Measurements from ENCODE around the gene EPHA8. TPM values are rescaled to one million over a fixed set of nuclear protein-coding genes. Genes with fewer than 3 reads are reported as not detected.

EPHA8 gene
- total and polyA plus RNA-seq, 12 donors: 0.11 to 10.1 (median 1.6) TPM; not detected in 2

DNA sequence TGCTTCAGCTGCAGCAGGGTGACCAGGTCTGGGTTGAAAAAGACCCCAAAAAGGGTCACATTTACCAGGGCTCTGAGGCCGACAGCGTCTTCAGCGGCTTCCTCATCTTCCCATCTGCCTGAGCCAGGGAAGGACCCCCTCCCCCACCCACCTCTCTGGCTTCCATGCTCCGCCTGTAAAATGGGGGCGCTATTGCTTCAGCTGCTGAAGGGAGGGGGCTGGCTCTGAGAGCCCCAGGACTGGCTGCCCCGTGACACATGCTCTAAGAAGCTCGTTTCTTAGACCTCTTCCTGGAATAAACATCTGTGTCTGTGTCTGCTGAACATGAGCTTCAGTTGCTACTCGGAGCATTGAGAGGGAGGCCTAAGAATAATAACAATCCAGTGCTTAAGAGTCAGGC is 76.0 kb downstream of the EPHA8 start:
- intact Hi-C loops (cut with DNase I): no loop called here
- H3K27me3 ChIP-seq: no peaks in the 10 kb centered on the region

DNA sequence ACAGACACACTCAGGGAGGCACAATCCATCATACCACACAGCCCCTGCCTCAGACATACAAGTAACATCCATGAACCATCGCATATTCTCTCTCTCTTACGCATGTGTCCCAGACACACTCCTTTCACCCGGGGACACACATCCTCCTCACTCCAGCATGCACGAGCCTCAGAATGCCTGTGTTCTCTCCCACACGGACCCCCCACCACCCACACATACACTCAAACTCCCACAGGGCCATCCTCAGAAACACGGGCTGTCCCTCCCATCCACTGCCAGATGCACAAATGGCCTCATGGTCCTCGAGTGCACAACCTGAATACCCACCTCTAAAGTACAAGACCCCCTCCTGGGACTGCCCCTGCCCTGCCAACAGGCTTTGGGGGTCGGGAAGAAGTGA is 78.0 kb downstream of the EPHA8 start:
- no peaks in the 10 kb centered on the region for H3K36me3 ChIP-seq (replicated peaks in 1 of 2)
- H3K4me1 ChIP-seq (replicated peaks in 1 of 2): peaks cover 0 to 7% of the 10 kb centered on the region in 2 donors
- H3K9me3 ChIP-seq (replicated peaks in 1 of 3): no peaks in the 10 kb centered on the region
- TF ChIP-seq POLR2A (IDR thresholded peaks at IDR 0.05): no peak
- TF ChIP-seq, protein P1, sequence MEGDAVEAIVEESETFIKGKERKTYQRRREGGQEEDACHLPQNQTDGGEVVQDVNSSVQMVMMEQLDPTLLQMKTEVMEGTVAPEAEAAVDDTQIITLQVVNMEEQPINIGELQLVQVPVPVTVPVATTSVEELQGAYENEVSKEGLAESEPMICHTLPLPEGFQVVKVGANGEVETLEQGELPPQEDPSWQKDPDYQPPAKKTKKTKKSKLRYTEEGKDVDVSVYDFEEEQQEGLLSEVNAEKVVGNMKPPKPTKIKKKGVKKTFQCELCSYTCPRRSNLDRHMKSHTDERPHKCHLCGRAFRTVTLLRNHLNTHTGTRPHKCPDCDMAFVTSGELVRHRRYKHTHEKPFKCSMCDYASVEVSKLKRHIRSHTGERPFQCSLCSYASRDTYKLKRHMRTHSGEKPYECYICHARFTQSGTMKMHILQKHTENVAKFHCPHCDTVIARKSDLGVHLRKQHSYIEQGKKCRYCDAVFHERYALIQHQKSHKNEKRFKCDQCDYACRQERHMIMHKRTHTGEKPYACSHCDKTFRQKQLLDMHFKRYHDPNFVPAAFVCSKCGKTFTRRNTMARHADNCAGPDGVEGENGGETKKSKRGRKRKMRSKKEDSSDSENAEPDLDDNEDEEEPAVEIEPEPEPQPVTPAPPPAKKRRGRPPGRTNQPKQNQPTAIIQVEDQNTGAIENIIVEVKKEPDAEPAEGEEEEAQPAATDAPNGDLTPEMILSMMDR (IDR thresholded peaks at IDR 0.05): no peak
- intact Hi-C loops (cut with DNase I): loop anchor here (5.0 kb wide), 1 partner anchor 114 kb away; no protein-coding TSS in a partner anchor
- H3K27me3 ChIP-seq: no peaks in the 10 kb centered on the region
- DNase-seq: no peak
- H3K27ac ChIP-seq: no peak overlapping the region
- WGBS, 4 donors: 50 to 65% (median 60%) methylated on average over 7 to 8 of the region's 8 CpGs
- H3K4me3 ChIP-seq: no peak overlapping the region

More for the DNA sequence above, 76.0 kb downstream of the EPHA8 start:
- WGBS, 4 donors: 43 to 56% (median 47%) methylated on average over 5 to 8 of the region's 8 CpGs
- Histone ChIP-seq H3K27ac (no peak overlapping the region), H3K36me3 (replicated peaks in 1 of 2) (no peaks in the 10 kb centered on the region), H3K4me1 (replicated peaks in 1 of 2) (peaks cover 0 to 7% of the 10 kb centered on the region in 2 donors), H3K9me3 (replicated peaks in 1 of 3) (no peaks in the 10 kb centered on the region), H3K4me3 (peak overlapping the region in 1 of 4 donors; percentile 30)
- TF ChIP-seq, protein P1 (IDR thresholded peaks at IDR 0.05): no peak
- no peak for TF ChIP-seq POLR2A (IDR thresholded peaks at IDR 0.05)
- peak in 2 of 7 donors; percentile 51 to 54 for DNase-seq

DNA sequence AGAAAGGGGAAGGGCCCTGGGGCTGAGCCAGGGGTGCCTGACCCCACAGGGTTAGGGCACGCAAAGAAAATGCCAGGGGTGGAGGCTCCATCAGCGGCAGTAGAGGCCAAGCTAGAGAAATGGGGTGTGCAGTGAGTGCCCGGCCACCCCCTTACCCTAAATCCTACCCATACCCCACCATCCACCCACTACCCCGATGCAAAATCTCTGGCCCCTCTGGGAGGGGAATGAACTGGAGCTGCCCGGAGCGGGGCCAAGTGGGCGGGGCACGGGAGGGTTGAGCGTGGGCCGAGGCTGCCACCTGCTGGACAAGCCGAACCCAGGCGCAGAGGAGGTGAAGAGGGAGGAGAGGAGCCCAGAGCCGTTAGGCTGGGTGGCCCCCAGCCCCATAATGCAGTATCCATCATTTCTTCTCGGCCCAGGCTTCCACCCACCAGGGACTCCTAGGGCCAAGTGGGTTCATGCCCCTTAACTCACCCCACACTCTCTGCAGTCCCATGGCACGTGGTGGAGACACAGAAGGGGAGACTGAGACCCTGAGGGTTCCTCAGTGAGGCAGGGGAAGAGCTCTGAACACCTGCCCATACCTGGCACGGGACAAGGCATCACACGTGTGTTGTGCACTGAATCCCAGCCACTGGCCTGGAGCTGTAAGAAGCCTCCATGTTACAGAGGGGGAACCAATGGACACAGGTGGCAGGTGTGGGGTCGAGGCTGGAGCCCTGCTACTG is 78.8 kb downstream of the EPHA8 start:
- Histone ChIP-seq H3K4me3 (no peak overlapping the region), H3K27ac (peak overlapping the region in 1 of 5 donors; percentile 14), H3K27me3 (no peaks in the 10 kb centered on the region), H3K36me3 (replicated peaks in 1 of 2) (no peaks in the 10 kb centered on the region), H3K9me3 (replicated peaks in 1 of 3) (no peaks in the 10 kb centered on the region), H3K4me1 (replicated peaks in 1 of 2) (peaks cover 0 to 7% of the 10 kb centered on the region in 2 donors)
- 5 to 11% (median 9%) methylated on average over 15 to 18 of the region's 18 CpGs for WGBS, 4 donors
- TF ChIP-seq, protein P1 (IDR thresholded peaks at IDR 0.05): peak; percentile 82 to 97 (median 95)
- no peak for TF ChIP-seq POLR2A (IDR thresholded peaks at IDR 0.05)
- intact Hi-C loops (cut with DNase I): loop anchor here (2.0 to 5.0 kb wide), 3 partner anchors 115 to 223 kb away; no protein-coding TSS in a partner anchor
- peak; percentile 77 to 89 (median 86) for DNase-seq

DNA sequence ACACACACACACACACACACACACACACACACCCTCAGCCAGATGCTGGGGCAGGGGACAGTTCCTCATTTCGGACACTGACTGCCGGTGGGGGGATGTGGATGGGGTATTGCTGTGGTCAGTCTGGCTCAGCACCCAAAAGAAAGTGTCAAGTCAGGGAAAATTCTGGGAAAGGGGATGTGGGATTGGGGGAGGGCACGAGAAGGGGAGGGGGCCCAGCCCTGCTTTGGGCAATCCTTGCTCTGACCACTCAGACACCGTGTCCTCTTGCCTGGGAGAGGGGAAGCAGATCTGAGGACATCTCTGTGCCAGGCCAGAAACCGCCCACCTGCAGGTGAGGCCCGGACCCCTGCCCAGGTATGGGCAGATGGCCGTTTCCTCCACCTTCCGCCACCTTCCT is 80.1 kb downstream of the EPHA8 start, which contains the start of gene C1QC:
Gene C1QC, plus strand, starts transcription at position 253 of the 400 bp plus-strand sequence. CDS start 391 bp downstream, outside the sequence.
- 35 to 80% (median 58%) methylated on average over 3 to 8 of the region's 8 CpGs for WGBS, 4 donors
- Histone ChIP-seq H3K27me3 (no peaks in the 10 kb centered on the region), H3K36me3 (replicated peaks in 1 of 2) (no peaks in the 10 kb centered on the region), H3K27ac (peak within 1 kb of the TSS in 4 of 5 donors; percentile 16 to 80 (median 20)), H3K9me3 (replicated peaks in 1 of 3) (no peaks in the 10 kb centered on the region), H3K4me3 (peak within 1 kb of the TSS in 1 of 4 donors; percentile 38), H3K4me1 (replicated peaks in 1 of 2) (peaks cover 0 to 7% of the 10 kb centered on the region in 2 donors)
- intact Hi-C loops (cut with DNase I): loop anchor here (2.0 to 5.0 kb wide), 3 partner anchors 116 to 225 kb away; no protein-coding TSS in a partner anchor
- DNase-seq: peak; percentile 52 to 83 (median 56)
- no peak for TF ChIP-seq POLR2A (IDR thresholded peaks at IDR 0.05)
- TF ChIP-seq, protein P1 (IDR thresholded peaks at IDR 0.05): no peak

All from adrenal gland (tissue), 12 donors.